Measurements from ENCODE around the gene RAB40C. TPM values are rescaled to one million over a fixed set of nuclear protein-coding genes. Genes with fewer than 3 reads are reported as not detected.

RAB40C gene
- total and polyA plus RNA-seq, 8 donors: 17.6 to 101 (median 25.6) TPM

GRCh38 chr16:661184-661821 lies 71.4 kb downstream of the RAB40C start:
- TF ChIP-seq CTCF (IDR thresholded peaks at IDR 0.05) (peak in 2 of 7 experiments; percentile 2 to 21), EP300 (IDR thresholded peaks at IDR 0.05) (no peak)
- peak overlapping the region; percentile 11 to 80 (median 73) for H3K27ac ChIP-seq
- intact Hi-C loops (cut with DNase I; ENCODE audit: low total_unique reads): no loop called here
- DNase-seq: no peak
- H3K36me3 ChIP-seq: peaks cover 0 to 33% (median 27%) of the 10 kb centered on the region in 4 donors
- peaks cover 14 to 26% (median 19%) of the 10 kb centered on the region in 4 donors for H3K4me1 ChIP-seq
- no peaks in the 10 kb centered on the region for H3K9me3 ChIP-seq
- WGBS, 5 donors: 48 to 72% (median 53%) methylated on average over 14 to 35 of the region's 35 CpGs
- H3K4me3 ChIP-seq: peak overlapping the region in 3 of 4 donors; percentile 1 to 22 (median 18)
- H3K27me3 ChIP-seq: no peaks in the 10 kb centered on the region

GRCh38 chr16:662095-662494 lies 72.2 kb downstream of the RAB40C start:
- TF ChIP-seq EP300 (IDR thresholded peaks at IDR 0.05): no peak
- no peak for TF ChIP-seq POLR2AphosphoS5 (IDR thresholded peaks at IDR 0.05)
- TF ChIP-seq CTCF (IDR thresholded peaks at IDR 0.05): no peak
- TF ChIP-seq POLR2A (IDR thresholded peaks at IDR 0.05): no peak
- intact Hi-C loops (cut with DNase I; ENCODE audit: low total_unique reads): no loop called here
- DNase-seq: no peak

GRCh38 chr16:662597-662996 lies 72.7 kb downstream of the RAB40C start:
- no peak for TF ChIP-seq EP300 (IDR thresholded peaks at IDR 0.05)
- TF ChIP-seq POLR2AphosphoS5 (IDR thresholded peaks at IDR 0.05): no peak
- no peak for TF ChIP-seq POLR2A (IDR thresholded peaks at IDR 0.05)
- TF ChIP-seq CTCF (IDR thresholded peaks at IDR 0.05): no peak
- no peak overlapping the region for H3K4me3 ChIP-seq
- no peak for DNase-seq
- no peaks in the 10 kb centered on the region for H3K9me3 ChIP-seq
- intact Hi-C loops (cut with DNase I; ENCODE audit: low total_unique reads): no loop called here
- no peak overlapping the region for H3K27ac ChIP-seq
- H3K36me3 ChIP-seq: peaks cover 0 to 20% (median 14%) of the 10 kb centered on the region in 4 donors
- no peaks in the 10 kb centered on the region for H3K27me3 ChIP-seq
- H3K4me1 ChIP-seq: peaks cover 20 to 33% (median 25%) of the 10 kb centered on the region in 4 donors
- WGBS, 5 donors: 91 to 97% (median 96%) methylated on average over 18 to 21 of the region's 21 CpGs

More at GRCh38 chr16:662095-662494, 72.2 kb downstream of the RAB40C start:
- 88 to 96% (median 95%) methylated on average over 9 to 19 of the region's 19 CpGs for WGBS, 5 donors
- Histone ChIP-seq H3K27me3 (no peaks in the 10 kb centered on the region), H3K4me1 (peaks cover 15 to 28% (median 20%) of the 10 kb centered on the region in 4 donors), H3K36me3 (peaks cover 0 to 25% (median 19%) of the 10 kb centered on the region in 4 donors), H3K27ac (peak overlapping the region in 1 of 5 donors; percentile 80), H3K9me3 (no peaks in the 10 kb centered on the region), H3K4me3 (no peak overlapping the region)

GRCh38 chr16:666572-666971 lies 76.7 kb downstream of the RAB40C start:
- intact Hi-C loops (cut with DNase I; ENCODE audit: low total_unique reads): no loop called here
- TF ChIP-seq POLR2AphosphoS5 (IDR thresholded peaks at IDR 0.05) (no peak), POLR2A (IDR thresholded peaks at IDR 0.05) (no peak), EP300 (IDR thresholded peaks at IDR 0.05) (no peak), CTCF (IDR thresholded peaks at IDR 0.05) (no peak)
- no peak overlapping the region for H3K27ac ChIP-seq
- H3K36me3 ChIP-seq: peaks cover 20 to 25% (median 24%) of the 10 kb centered on the region in 4 donors
- H3K9me3 ChIP-seq: no peaks in the 10 kb centered on the region
- H3K27me3 ChIP-seq: no peaks in the 10 kb centered on the region
- WGBS, 5 donors: 86 to 92% (median 88%) methylated on average over 8 to 13 of the region's 13 CpGs
- H3K4me3 ChIP-seq: no peak overlapping the region
- peaks cover 22 to 34% (median 28%) of the 10 kb centered on the region in 4 donors for H3K4me1 ChIP-seq
- DNase-seq: no peak
